SK-N-SH treated with all-trans-retinoic acid at 6 μM for 48 hours (cell line): ENCODE data around the gene TRIM17.

Source experiments
- ARNTL ChIP-seq: fragments of 450-650 bp; formaldehyde crosslinking; IDR thresholded peaks from 2 replicates; pipeline ENCODE4 v1.5.0; 2020; ENCODE audit warnings: low read depth, mild to moderate bottlenecking, moderate library complexity, borderline replicate concordance
- CSDC2 ChIP-seq: fragments of 250-450 bp; sonication (Bioruptor Pico); IDR thresholded peaks from 2 replicates; pipeline ENCODE4 v1.5.0; 2020; ENCODE audit warnings: mild to moderate bottlenecking, moderate library complexity
- PATZ1 ChIP-seq: fragments of 250-450 bp; sonication (Bioruptor Pico); IDR thresholded peaks from 2 replicates; pipeline ENCODE4 v1.8.0; 2020; ENCODE audit warnings: mild to moderate bottlenecking, moderate library complexity, borderline replicate concordance
- POU6F1 ChIP-seq: fragments of 250-450 bp; sonication (Bioruptor Pico); IDR thresholded peaks from 2 replicates; pipeline ENCODE4 v1.8.0; 2021; ENCODE audit warnings: low read depth, mild to moderate bottlenecking, moderate library complexity, borderline replicate concordance
- RARB ChIP-seq: fragments of 250-450 bp; sonication (Bioruptor Pico); IDR thresholded peaks from 2 replicates; pipeline ENCODE4 v1.8.0; 2021; ENCODE audit warnings: mild to moderate bottlenecking, moderate library complexity
- TCF4 ChIP-seq: fragments of 250-450 bp; sonication (Bioruptor Pico); IDR thresholded peaks from 2 replicates; pipeline ENCODE4 v1.8.0; 2021; ENCODE audit warnings: mild to moderate bottlenecking, moderate library complexity, borderline replicate concordance
- TOX ChIP-seq: fragments of 250-450 bp; sonication (Bioruptor Pico); IDR thresholded peaks from 2 replicates; pipeline ENCODE4 v1.8.0; 2021; ENCODE audit warnings: mild to moderate bottlenecking, moderate library complexity, borderline replicate concordance
- ZC3H10 ChIP-seq: fragments of 250-450 bp; sonication (Bioruptor Pico); IDR thresholded peaks from 2 replicates; pipeline ENCODE4 v1.5.1; 2021; ENCODE audit warnings: mild to moderate bottlenecking, moderate library complexity
- ZFP3 ChIP-seq: fragments of 250-450 bp; sonication (Bioruptor Pico); IDR thresholded peaks from 2 replicates; pipeline ENCODE4 v1.5.0; 2020; ENCODE audit warnings: mild to moderate bottlenecking, moderate library complexity
- ZFP30 ChIP-seq: fragments of 450-650 bp; formaldehyde crosslinking; IDR thresholded peaks from 2 replicates; pipeline ENCODE4 v1.5.0; 2022; ENCODE audit warnings: mild to moderate bottlenecking, moderate library complexity
- ZNF565 ChIP-seq: fragments of 450-650 bp; formaldehyde crosslinking; conservative IDR thresholded peaks from 2 replicates; pipeline ENCODE4 v1.5.0; 2020; ENCODE audit warnings: low read depth, mild to moderate bottlenecking, moderate library complexity

- TF ChIP-seq RARB (CRISPR knock-in tag), result no peak
- TF ChIP-seq PATZ1 (CRISPR knock-in tag), result no peak
- no peak for TF ChIP-seq ARNTL (CRISPR knock-in tag)
- TF ChIP-seq TCF4 (CRISPR knock-in tag), result no peak
- no peak for TF ChIP-seq ZC3H10 (CRISPR knock-in tag)
- TF ChIP-seq ZFP30 (CRISPR knock-in tag), result no peak
- TF ChIP-seq TOX, result no peak
- TF ChIP-seq ZFP3, result no peak
- no peak for TF ChIP-seq POU6F1 (CRISPR knock-in tag)
- TF ChIP-seq ZNF565 (CRISPR knock-in tag), result no peak
- TF ChIP-seq CSDC2 (CRISPR knock-in tag), result no peak
Observed at GRCh38 chr1:228440761-228441500, 24.3 kb upstream of the TRIM17 start.
